Activated T-helper 1 cell treated with Interleukin-2 at 50 U/mL for 16 hours (primary cell): ENCODE results near the gene FSCN2.
A peak's percentile ranks its signal among the peaks of the same experiment; 100 is the strongest.

Experiments used
- DNase-seq: peaks from one replicate; pipeline ENCODE4 v3.0.0-alpha.2; 2020; ENCODE audit warnings: low read depth

Gene FSCN2

DNA sequence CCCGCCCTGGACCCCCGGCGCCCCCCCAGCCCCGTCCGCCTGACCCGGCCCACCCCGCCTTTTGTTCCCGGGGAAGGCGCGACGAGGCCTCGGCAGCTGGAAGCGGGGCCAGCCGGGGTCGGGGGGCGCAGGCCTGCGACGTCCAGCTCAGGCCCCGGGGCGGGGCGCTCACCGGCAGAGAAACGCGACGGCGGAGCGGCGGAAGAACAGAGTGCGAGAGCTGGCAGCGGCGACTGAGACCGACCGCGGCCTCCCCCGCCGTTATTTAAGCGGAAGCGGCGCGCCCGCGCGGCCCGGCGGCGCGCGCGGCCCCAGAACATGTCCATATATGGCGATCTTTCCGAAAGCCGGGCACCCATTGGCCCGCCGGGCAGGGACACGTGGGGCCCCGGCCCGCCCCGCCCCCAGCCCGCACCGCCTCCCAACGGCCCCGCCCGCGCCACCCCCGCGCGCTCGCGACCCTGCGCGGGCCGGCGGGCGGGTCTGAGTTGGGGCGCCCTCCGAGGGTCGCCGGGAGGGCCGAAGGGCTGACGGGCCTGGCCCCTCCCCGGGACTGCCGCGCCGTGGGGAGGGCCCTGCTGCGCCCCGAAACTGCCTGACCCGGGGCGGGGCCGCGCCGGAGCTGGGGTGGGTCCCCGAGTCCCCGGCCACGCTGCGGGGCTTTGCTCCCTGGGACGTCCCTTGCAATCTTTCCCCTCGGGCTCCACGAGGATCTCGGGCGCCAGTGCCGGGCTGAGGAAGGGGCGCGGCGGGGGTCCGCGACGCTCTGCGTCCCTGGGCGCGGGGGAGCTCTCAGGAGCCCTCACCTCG is 15.4 kb upstream of the FSCN2 start, which contains the start of gene ACTG1:
TSS of gene ACTG1 (minus strand) at position 238 of the 810 bp plus-strand sequence. CDS start 445 bp downstream, outside the sequence.
- peak; percentile 90 for DNase-seq

DNA sequence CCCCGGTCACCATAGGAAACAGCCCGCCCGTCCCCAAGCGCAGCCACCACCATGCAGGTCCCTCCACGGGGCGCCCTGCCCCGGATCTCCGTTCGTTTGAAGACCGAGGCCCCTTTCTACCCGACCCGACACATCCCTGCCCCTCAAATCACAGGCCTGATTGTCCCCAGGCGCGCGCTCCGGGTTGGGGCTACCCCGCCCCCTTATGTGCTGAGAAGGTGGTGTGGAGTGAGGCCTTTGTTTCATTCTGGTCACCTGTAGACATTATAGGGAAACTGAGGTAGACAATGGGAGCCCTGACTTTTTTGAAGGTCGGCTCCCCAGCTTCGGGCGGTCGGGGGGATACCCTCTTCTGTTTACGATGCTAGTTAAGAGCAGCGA is 14.8 kb upstream of the FSCN2 start:
- DNase-seq, result no peak

DNA sequence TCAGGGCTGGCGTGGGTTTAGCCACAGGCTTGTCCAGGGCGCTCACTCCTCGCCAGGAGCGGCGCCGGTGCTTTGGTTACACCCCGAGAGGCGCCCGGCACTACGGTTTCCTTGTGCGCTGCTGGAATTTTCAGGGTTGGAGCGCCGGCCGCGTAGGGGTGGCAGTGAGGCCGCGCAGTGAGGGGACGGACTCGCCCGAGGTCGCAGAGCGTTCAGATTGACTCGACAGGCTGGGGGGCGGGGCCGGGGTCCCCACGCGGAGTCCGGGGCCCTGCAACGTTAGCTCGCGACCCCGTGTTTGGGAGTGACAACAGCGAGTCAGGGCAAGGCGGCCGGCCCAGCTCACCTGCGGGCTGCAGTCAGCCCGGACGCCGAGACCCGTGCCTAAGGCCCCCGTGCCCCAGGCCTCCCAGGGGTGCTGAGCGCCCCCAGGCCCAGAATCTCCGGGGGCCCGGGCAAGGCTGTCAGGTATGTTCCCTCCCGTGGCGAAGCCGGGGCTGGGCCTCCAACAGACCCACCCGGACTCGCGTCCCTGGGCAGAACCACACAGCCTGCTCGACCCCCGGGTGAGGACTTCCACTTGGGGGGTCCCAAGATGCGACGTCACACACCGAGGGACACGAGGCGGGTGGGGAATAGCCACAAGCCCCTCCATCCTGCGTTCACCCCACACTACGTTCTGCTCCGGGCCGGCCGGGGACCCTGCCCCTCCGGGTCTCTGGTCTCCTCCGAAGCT is 14.3 kb upstream of the FSCN2 start:
- no peak for DNase-seq

DNA sequence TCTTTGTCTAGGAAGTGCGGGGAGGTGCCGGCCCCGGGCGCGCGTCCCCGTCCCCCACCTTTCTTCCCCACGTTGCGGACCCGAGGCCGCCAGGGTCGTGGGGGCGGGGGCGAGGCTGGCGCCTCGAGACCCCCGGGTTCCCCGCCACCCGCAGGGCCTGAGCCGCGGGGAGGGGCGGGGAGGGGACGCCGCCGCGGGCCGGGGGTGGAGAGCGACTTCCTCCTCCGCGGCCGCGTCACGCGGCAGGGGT is 13.8 kb upstream of the FSCN2 start:
- no peak for DNase-seq

DNA sequence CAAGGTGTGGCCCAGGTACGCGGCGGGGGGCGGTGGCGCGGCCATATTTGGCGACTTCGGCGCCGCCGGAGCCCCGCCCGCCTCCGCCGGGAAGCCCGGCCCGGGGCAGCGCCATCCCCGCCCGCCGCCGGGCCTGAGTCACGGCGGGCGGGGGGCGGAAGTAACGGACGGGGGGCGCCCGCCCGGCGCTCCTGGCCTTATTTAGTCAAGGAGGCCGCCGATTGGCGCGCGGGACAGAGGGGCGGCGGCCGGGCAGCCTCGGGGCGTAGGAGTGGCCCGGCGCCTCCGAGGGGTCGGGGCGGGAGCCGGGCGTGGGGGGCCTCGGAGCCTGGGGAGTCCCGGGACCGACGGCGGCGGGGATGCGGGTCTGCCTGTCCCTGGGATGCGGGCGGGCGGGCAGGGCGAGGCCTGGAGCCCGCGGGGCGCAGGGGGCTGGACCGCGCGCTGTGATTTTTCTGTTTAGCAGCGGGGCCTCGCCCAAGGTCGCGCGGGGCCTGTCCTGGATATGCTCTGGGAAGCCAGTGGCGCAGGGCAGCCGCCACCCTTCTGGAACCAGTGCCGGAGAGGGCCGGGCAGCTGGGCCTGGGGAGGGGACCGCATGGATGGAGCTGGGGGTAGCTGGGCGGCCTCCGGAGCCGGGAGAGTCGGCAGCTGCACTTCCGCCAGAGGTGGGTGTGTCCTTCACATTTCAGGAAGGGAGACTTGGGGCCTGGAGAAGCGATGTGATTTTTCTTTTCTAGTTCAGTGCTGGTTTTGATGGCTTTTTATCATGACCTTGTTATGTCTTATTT is 13.2 kb upstream of the FSCN2 start:
- DNase-seq, result peak; percentile 65

DNA sequence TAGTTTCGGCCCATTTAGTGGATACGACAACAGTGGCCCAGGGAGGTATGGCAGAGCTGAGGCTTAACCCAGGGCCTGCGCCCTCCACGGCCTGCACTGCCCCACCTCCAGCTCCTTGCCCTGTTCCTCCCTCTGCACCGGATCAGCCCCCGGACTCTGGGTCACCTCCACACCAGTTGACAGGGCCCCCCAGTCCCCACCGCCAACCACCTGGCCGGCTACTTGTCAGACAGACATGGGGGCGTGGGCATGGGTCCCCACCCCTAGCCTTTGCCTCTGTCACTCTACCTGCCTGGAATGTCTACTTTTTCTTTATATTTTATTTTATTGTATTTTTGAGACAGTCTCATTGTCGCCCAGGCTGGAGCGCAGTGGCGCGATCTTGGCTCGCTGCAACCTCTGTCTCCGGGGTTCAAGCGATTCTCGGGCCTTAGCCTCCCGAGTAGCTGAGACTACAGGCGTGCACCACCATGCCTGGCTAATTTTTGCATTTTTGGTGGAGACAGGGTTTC is 12.6 kb upstream of the FSCN2 start:
- no peak for DNase-seq

DNA sequence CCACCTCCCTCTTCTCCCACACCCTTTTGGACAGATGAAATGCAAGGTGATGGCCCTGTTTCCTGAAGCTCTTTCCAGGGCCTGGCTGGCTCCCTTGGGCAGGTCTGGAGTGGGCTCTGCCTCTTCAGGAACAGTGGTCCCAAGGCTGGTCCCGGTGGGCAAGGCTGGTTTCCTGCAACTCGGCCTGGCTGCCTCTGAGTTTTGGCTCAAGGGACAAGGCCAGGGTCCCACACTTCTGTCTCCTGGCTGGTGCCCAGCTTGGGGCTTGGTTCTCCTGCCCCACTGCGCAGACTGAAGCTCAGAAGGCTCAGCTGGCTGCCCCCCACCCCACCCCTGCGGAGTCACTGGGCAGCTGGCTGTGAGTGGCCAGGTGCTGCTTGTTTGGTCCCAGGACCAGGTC is 11.7 kb upstream of the FSCN2 start:
- no peak for DNase-seq

DNA sequence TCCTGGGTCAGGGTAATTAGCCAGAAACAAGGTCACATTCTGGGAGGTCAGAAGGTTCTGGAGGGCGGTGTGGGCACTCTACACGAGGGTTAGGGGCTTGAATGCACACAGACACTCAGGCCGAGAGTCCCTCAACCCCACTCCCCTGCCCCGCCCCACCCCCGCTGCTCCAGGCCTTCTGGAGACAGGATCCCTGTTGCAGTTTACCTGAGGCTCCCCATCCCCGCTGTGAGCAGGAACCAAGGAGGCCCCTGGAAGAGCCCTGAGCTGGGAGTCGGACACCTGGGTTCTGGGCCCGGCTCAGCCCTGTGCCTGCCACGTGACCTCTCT is 11.2 kb upstream of the FSCN2 start:
- no peak for DNase-seq

DNA sequence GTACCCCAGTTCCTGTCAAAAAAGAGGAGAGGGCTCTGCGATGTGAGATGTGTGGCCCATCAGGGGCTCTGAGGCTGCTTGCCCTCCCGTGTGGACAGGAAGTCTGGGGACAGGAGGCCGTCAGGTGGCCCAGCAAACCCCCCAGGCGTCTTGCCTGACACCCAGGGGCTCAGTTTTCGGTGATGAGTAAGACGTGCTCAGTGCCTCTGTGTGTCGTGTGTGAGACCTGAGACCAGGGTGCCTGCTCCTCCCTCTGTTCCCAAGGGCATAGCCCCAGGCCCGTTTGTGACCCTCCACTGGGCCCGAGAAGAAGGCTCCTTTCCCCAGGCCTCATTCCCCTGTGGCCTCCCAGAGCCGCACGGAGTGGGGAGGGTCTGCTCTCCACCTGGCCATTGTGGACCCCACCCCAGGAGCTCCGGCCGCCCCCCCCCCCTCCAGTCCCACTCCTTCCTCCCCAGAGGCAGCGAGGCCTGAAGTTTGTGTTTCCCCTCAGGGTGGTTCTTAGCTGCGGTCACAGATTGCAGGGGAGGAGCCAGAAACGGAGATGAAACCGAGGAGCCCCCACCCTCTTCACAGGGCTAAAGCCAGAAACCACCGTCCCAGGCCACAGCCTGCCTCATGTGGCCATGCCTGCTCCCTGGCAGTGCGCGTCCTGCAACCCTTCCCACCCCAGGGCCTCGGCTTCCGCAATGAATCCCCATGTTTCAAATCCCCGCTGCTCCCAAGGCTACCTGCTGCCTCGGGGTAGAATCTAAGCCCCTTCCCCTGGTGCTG is 10.7 kb upstream of the FSCN2 start:
- DNase-seq, result no peak

DNA sequence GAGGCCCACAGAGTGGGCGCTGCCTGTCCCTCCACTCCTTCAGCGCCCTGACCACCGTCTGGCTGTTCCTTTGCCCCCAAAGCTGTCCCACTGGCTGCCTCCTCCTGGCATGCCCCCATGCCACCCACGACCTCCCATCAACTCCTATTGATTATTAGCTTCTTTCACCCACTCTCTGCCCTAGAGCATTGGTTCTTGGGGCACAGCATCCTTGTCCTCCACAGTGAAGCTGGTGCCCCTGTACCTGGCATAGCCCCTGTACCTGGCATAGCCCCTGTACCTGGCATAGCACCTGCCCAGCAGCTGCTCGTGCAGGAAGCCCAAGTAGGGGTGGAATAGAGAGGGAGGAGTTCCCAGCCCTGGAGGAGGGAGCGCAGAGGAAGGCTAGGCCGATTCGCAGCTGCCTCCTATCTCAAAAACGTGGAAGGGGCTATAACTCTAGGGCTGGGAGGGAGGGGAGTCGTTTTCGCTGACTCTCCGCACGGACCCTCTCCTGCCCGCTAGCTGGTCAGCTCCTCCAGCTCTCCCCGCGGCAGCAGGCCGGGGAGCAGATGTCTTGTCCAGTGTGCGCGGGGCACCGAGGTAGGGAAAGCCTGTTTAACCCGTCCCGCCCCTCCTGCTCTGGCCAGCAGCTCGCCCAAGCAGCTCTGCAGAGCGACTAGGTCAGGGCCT is 9.9 kb upstream of the FSCN2 start:
- no peak for DNase-seq

DNA sequence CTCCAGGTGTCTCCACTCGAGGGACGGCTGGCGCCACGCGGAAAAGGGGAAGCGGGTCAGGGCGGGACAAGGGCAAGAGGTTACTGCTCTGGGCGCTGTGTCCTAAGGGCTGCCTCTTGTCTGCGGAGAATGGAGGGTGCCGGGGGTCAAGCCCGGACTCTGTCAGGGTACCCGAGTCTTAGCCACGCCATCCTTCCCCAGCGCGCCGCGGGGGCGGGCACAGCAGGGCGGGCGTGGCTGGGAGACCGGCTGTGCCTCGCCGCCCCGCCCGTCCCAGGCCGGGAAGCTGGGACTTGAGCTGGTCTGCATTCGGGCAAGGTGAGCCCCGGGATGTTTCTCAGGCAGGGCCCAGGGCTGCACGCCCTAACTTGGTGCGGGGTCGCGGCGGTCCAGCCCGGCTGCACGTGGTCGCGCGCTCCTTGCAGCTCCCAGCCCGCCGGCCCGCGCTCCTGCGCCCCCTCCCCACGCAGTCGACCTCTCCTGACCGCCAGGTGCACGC is 9.3 kb upstream of the FSCN2 start:
- DNase-seq, result no peak

DNA sequence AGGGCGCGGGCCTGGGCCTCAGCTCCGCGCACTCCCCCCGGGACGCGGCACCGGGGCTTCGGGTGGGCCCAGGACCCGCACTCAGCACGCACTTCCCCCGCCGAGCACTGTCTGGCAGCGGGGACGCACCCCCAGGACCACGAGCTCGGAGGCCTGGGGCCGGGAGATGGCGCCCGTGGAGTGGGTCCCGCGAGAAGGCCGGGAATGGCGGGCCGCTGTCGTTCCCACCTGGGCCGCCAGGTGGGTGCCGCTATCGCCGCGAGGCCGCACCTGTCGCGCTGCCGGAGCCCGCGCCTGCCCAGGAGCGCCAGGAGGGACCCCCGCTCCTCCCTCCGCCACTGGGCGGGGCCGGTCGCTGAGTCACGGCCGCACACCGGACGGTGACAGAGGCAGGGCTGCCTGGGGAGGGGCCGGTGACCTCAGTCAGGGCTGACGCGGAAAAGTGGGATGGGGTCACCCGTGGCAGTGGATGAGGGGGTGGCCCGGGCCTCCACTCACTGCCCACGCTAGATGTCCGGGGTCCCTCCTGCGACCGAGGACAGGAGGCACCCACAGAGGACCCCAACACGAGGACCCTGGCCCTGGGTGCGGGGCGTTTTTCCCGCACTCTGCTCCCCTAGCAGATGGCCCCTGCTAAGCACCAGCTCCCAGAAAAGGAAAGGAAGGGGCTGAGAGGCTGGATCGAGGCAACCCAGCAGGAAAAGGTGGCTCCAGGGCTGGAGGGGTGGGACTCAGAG is 8.7 kb upstream of the FSCN2 start:
- peak; percentile 67 for DNase-seq

DNA sequence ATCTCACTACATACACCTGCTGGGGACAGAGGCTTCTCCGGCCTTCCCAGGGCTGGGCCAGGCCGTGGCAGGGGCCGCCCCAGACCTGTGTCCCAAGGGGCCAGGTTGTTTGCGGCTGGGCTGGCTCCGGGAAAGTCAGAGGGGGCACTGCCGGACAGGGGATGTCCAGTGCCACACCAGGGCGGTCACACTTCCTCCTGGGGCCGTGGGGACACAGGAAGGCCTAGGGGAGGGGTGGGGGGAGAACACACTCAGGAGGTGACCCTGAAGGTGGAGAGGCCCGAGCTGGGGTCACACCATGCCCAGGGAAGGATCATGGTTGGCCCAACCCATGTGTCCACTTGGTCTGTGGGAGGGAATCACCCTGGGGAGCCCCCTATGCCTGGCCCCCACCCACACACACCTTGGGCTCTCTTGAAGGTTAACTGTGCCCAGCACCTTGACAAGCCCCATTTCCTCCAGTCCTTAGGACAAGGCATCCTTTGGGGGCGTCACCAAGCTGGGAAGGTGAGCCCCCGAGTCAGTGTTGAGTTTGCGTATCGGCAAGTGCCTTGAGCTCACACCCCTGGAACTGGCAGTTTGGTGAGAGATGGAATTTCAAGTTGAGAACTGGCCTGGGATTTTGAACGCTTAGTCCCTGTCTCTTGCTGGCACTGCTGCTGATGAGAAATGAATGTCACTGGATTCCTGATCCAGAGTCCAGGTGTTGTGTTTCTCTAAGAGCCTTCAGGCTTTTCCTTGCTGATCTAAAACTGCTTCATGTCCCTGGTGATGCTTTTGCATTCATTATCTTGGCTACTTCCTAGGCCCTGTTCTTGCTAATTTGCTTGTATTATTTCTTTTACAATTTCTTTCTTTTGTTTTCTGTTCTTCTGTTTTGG is 7.9 kb upstream of the FSCN2 start:
- DNase-seq, result no peak

DNA sequence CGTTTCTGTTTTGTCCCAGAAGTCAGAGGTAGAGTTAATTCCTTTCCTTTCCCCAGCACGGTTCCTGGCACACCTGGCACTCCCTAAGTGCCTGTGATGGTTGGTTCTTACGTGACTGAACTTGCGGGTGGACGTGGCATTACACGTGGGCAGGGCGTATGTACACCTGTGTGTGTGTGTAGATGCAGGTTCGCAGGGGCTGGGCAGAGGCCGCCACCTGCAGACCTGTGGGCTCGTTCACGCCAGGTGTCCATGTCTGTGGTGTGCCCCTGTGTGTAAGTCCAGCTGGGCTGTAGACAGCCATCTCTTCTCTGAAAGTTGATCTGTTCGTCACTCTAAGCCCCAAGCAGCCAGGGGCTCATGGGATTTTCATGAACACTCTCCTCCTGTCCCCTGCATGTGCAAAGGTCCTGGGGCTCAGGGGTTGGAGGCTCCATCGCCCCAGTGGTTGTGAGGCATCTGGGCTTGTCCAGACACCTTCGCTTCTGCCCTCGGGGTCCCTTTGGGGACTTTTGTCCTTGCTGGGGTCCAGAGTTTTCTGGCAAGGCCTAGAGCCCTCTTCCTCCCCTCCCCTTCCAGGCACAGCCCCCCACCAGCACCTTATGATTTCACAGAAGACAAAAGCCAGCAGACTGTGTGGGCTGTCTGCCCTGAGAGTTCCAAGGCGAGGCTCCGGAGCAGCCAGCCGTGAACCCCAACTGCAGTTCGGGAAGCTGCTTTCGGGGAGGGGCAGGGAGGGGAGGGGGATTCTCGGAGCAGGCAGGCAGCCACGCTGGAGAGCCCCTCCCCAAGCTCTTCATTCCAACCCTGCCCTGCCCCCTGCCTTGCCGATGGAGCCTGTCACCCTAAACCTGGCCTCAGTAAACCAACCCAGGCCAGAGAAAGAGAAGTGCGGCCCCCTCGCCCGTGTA is 5.4 kb upstream of the FSCN2 start:
- DNase-seq, result no peak

DNA sequence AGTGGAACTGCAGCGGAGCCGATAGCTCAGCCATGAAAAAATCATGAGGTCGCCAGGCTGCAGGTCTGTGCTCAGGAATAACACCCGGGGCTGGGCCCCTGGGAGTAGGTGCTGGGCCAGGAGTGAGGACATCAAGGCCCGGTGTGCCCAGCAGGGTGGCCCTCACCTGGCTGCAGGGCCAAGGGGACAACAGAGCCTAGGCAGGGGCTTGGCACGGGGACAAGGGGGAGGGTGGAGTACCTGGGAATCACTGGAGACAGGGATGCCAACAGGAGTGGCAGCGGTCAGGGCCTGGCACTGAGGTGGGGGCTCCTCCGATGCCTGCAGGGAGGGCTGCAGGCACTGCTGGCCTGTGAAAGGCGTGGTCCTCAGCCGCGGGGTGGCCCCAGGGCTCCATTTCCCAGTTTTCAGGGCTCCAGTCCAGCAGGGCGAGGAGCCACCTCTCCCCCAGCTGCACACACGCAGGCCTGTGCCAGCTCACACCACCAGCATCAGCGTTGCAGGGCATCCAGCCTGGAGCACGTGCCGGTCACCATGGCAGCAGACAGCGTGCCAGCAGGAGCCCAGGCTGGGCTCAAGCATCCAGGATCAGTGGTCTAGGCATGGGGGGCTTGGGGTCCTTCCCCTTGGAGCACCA is 4.7 kb upstream of the FSCN2 start:
- no peak for DNase-seq

DNA sequence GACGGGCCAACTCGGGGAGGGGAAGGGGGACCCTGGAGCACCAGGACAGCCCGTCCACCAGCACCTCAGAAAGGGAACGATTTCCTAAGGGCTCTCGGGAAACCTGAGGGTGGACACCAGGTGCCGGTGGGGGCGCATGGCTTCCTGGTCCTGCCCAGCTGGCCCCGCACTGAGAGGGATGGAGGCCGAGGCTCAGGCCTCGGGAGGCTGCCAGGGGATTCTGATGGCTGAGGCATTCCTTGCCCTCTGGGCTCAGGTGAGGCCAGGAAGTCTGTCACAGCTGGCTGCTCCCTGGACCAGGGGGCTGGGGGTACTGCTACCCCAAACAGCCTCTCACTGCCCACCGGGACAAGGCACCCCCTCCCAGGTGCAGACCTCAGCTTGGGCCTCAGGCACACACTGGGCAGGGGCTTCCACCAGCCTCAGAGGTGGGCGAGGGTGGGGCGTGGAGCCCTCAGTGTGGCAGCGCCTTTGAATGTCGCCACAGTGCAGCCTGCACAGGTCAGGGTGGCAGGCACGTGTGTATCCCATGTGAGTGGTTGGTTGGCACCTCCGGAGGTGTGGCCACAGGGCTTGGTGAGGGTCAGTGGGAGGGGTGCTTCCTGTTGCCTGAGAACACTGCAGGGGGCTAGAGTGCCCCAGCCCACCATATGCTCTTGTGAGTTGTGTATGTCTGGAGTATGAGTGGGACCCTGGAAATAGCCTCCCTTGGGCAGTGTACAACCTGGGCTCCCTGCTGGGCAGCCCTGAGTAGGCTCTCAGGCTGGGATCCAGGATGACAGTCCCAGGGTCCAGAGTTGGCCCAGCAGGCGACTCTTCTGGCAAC is 3.9 kb upstream of the FSCN2 start:
- no peak for DNase-seq

DNA sequence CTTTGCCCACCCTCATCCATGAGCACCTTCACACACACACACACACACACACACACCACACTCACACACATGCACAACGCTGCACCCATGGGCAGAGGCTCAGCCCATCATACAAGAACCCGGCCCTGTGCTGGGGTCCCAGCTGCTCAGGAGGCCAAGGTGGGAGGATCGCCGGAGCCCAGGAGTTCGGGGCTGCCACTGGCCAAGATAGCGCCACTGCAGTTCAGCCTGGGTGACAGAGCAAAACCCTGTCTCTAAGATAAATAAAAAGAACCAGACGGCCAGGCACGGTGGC is 3.4 kb upstream of the FSCN2 start:
- no peak for DNase-seq
